ENCODE results near the gene PRAMEF18.
"Not testable (repeated sequence)": the region's sequence is repeated elsewhere in the genome, so short reads cannot be mapped to it uniquely, and the experiment has no call there.

The PRAMEF18 gene

GRCh38 chr1:13201309-13201708 is 24.6 kb downstream of the PRAMEF18 start, which contains the start of gene PRAMEF13:
TSS of gene PRAMEF13 (minus strand) at chr1:13201409. CDS start at chr1:13199589, 1,820 bp downstream.
- not testable (repeated sequence) for DNase-seq (ENCODE audit: low read depth)

Measured in activated T-cell treated with anti-CD3 and anti-CD28 coated beads for 24 hours (primary cell).